ENCODE measurements around the gene WFDC2.

DNA sequence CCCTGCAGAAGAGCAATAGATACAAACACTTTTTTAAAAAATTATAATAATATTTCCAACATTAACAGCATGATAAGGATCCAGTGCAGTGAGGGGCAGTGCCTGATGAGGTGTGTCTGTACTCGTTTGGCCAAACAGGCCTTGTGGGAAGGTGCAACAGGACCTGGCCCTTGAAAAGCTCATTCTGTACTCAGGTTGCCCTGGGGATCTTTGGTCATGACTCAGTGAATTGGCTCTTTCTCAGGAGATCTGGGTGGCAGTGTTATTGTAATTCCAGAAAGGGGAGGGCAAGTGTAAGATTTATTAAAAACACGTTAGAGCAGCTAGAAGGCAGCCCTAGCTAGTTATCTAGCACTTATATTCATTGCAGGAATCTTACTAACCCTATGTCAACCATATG is 48.7 kb downstream of the WFDC2 start:
- TF ChIP-seq, protein P1, sequence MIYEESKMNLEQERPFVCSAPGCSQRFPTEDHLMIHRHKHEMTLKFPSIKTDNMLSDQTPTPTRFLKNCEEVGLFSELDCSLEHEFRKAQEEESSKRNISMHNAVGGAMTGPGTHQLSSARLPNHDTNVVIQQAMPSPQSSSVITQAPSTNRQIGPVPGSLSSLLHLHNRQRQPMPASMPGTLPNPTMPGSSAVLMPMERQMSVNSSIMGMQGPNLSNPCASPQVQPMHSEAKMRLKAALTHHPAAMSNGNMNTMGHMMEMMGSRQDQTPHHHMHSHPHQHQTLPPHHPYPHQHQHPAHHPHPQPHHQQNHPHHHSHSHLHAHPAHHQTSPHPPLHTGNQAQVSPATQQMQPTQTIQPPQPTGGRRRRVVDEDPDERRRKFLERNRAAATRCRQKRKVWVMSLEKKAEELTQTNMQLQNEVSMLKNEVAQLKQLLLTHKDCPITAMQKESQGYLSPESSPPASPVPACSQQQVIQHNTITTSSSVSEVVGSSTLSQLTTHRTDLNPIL (CRISPR knock-in tag; IDR thresholded peaks at IDR 0.05; ENCODE audit: low read depth): no peak
- TF ChIP-seq SNAI2 (CRISPR knock-in tag; IDR thresholded peaks at IDR 0.05) (no peak), ZC3H10 (CRISPR knock-in tag; IDR thresholded peaks at IDR 0.05) (no peak)
- TF ChIP-seq, protein P2, sequence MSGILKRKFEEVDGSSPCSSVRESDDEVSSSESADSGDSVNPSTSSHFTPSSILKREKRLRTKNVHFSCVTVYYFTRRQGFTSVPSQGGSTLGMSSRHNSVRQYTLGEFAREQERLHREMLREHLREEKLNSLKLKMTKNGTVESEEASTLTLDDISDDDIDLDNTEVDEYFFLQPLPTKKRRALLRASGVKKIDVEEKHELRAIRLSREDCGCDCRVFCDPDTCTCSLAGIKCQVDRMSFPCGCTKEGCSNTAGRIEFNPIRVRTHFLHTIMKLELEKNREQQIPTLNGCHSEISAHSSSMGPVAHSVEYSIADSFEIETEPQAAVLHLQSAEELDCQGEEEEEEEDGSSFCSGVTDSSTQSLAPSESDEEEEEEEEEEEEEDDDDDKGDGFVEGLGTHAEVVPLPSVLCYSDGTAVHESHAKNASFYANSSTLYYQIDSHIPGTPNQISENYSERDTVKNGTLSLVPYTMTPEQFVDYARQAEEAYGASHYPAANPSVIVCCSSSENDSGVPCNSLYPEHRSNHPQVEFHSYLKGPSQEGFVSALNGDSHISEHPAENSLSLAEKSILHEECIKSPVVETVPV (CRISPR knock-in tag; IDR thresholded peaks at IDR 0.05): no peak

All from SK-N-SH treated with all-trans-retinoic acid at 6 μM for 48 hours (cell line).